HG03060 (cell line): ENCODE measurements around the gene LRRC28.

Source experiments
- ATAC-seq: cut with Tn5 transposase; IDR thresholded peaks from one replicate; pipeline ENCODE4 v1.9.1; 2021; ENCODE audit warnings: low read depth, moderate number of reproducible peaks; ENCODE audit not compliant: unreplicated experiment

The LRRC28 gene

GRCh38 chr15:99432271-99433025 is 181.2 kb downstream of the LRRC28 start:
- ATAC-seq: no peak

- ATAC-seq: no peak
These were observed 181.9 kb downstream of the LRRC28 start for GRCh38 chr15:99433026-99433756.

GRCh38 chr15:99433757-99434450 is 182.6 kb downstream of the LRRC28 start:
- ATAC-seq: no peak

GRCh38 chr15:99434506-99435112 is 183.3 kb downstream of the LRRC28 start:
- ATAC-seq: no peak

- ATAC-seq: no peak
These were observed 183.9 kb downstream of the LRRC28 start for GRCh38 chr15:99435113-99435695.

GRCh38 chr15:99435877-99436541 is 184.7 kb downstream of the LRRC28 start:
- ATAC-seq: no peak

- no peak for ATAC-seq
These were observed 185.4 kb downstream of the LRRC28 start for GRCh38 chr15:99436542-99437314.

GRCh38 chr15:99437315-99438223 is 186.3 kb downstream of the LRRC28 start:
- ATAC-seq: no peak

- no peak for ATAC-seq
These were observed 186.9 kb downstream of the LRRC28 start for GRCh38 chr15:99438224-99438585.

- ATAC-seq: no peak
These were observed 187.6 kb downstream of the LRRC28 start for GRCh38 chr15:99438691-99439523.

- ATAC-seq: no peak
These were observed 188.2 kb downstream of the LRRC28 start for GRCh38 chr15:99439524-99439835.

- no peak for ATAC-seq
These were observed 188.7 kb downstream of the LRRC28 start for GRCh38 chr15:99440029-99440428.
